Nephron progenitor cell (in vitro differentiated cells): ENCODE data around the gene SLC29A3.

ENCODE experiments used
- DNase-seq: peaks from one replicate; pipeline ENCODE4 v3.0.0; 2021
- H3K27ac Mint-ChIP-seq: 2 replicates; pipeline ENCODE4 v1.8.0; 2021; ENCODE audit warnings: mild to moderate bottlenecking, moderate library complexity, mixed read lengths
- H3K27me3 Mint-ChIP-seq: 2 replicates; pipeline ENCODE4 v1.8.0; 2021; ENCODE audit warnings: mild to moderate bottlenecking, low read depth, mixed read lengths; ENCODE audit not compliant: poor library complexity
- H3K36me3 Mint-ChIP-seq: 2 replicates; pipeline ENCODE4 v1.8.0; 2021; ENCODE audit warnings: low read depth, mixed read lengths
- H3K4me1 Mint-ChIP-seq: 2 replicates; pipeline ENCODE4 v1.8.0; 2021; ENCODE audit warnings: mixed read lengths
- H3K4me3 Mint-ChIP-seq: 2 replicates; pipeline ENCODE4 v1.8.0; 2021; ENCODE audit warnings: mild to moderate bottlenecking, moderate library complexity, mixed read lengths
- H3K9me3 Mint-ChIP-seq: 2 replicates; pipeline ENCODE4 v1.8.0; 2021; ENCODE audit warnings: mild to moderate bottlenecking, moderate library complexity, mixed read lengths
- TF ChIP-seq, protein P1 (sequence below): fragments of 200-600 bp; sonication (generic); IDR thresholded peaks from 2 replicates; pipeline ENCODE4 v1.5.0; 2021; ENCODE audit warnings: antibody characterized with exemption

SLC29A3 gene

DNA sequence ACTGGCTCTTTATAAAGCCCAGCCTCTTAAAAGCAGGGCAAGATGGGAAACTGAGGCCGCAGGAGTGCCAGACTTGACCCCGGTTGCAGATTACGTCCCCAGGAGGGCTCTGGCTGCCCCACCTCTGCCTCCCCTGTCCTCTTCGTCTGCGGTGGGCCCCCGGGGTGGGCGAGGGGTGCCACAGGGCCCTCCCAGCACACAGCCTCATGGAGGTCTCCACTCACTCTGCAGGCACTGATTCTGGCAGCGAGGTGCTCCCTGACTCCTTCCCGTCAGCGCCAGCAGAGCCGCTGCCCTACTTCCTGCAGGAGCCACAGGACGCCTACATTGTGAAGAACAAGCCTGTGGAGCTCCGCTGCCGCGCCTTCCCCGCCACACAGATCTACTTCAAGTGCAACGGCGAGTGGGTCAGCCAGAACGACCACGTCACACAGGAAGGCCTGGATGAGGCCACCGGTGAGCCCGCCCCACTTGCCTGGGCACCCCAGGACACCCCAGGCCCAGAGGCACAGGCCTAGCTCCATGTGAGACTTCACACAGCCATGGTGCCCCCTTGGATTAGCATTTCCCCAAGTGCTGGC, 39.4 kb upstream of the SLC29A3 start:
- DNase-seq, result no peak
- no peaks in the 10 kb centered on the region for H3K9me3 Mint-ChIP-seq
- peaks cover 16% of the 10 kb centered on the region for H3K36me3 Mint-ChIP-seq
- no peaks in the 10 kb centered on the region for H3K27me3 Mint-ChIP-seq
- H3K4me3 Mint-ChIP-seq, result no peak overlapping the region
- H3K4me1 Mint-ChIP-seq, result peaks cover 53% of the 10 kb centered on the region
- TF ChIP-seq, protein P1, sequence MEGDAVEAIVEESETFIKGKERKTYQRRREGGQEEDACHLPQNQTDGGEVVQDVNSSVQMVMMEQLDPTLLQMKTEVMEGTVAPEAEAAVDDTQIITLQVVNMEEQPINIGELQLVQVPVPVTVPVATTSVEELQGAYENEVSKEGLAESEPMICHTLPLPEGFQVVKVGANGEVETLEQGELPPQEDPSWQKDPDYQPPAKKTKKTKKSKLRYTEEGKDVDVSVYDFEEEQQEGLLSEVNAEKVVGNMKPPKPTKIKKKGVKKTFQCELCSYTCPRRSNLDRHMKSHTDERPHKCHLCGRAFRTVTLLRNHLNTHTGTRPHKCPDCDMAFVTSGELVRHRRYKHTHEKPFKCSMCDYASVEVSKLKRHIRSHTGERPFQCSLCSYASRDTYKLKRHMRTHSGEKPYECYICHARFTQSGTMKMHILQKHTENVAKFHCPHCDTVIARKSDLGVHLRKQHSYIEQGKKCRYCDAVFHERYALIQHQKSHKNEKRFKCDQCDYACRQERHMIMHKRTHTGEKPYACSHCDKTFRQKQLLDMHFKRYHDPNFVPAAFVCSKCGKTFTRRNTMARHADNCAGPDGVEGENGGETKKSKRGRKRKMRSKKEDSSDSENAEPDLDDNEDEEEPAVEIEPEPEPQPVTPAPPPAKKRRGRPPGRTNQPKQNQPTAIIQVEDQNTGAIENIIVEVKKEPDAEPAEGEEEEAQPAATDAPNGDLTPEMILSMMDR, result no peak
- no peak overlapping the region for H3K27ac Mint-ChIP-seq

DNA sequence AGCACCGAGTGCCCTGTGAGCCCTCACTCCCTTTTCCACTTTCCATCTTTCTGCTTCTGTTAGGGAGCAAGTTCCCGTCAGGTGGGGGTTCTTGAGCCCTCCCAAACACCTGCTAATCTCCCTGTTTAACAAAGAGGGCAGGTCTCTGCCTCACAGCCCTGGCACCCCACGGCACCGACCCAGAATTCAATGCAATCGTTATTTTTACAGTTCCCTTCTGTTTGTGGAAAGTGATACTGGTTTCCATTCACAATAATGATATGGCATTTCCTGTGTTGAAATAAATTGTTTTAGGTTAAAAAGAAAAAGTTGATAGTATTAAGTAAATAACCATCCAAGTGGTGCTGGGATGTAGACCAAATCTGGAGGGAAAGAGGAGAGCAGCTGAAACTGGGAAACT, 38.8 kb upstream of the SLC29A3 start:
- Mint-ChIP-seq H3K4me1 (peaks cover 47% of the 10 kb centered on the region), H3K27me3 (no peaks in the 10 kb centered on the region), H3K36me3 (peaks cover 16% of the 10 kb centered on the region), H3K4me3 (no peak overlapping the region), H3K27ac (no peak overlapping the region), H3K9me3 (no peaks in the 10 kb centered on the region)
- TF ChIP-seq, protein P1, result no peak
- DNase-seq, result no peak

DNA sequence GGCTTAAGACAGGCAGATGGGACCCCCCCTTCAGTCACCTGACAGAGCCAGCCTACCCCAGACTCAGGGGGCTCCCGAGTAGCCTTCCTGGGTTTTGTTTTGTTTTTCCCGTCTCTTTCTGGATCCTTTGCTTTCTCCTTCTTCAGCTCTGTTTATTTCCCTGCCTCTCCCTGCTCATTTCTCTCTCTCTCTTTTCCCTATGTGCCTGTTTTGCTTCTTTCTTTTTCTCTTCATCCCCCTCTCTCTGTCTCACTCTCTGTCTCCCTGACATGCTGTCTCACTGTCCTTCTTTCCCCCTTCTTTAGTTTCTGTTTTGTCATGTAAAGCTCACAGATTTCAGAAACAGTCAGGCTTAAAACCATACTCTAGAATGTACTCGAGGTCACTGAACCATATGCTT, 38.2 kb upstream of the SLC29A3 start:
- no peak for DNase-seq
- Mint-ChIP-seq H3K27me3 (no peaks in the 10 kb centered on the region), H3K4me1 (peaks cover 44% of the 10 kb centered on the region), H3K9me3 (no peaks in the 10 kb centered on the region), H3K36me3 (peaks cover 16% of the 10 kb centered on the region), H3K4me3 (no peak overlapping the region), H3K27ac (no peak overlapping the region)
- TF ChIP-seq, protein P1, result no peak

DNA sequence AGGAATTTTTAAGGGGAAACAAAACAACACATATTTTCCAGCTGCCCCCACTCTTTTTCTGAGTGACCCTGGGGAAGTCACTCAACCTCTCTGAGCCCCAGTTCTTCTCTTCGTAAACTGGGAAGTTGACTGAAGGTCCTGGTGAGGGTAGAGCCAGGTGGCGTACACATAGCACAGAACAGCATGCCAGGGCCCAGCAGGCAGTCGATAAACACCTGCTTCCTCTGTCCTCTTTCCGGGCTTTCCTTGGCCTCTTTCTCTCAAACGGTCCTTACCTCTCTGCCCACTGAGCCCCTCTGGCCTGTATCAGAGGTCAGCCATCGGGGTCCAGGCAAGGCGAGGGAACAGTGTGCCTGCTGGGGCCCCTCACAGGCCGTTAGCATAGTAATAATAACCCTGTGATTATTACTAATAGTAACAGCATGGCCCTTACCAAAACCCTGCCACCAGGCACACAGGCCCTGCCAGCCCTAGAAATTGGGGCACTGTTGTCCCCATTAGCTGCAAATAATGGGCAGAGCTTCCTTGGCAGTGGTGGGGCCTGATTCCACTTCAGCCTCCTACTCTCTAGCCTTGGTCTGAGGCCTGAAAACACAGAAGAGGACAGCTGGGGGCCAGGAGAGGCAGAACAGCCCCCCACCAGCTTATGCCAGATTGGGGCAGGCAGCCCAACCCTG, 37.3 kb upstream of the SLC29A3 start:
- no peaks in the 10 kb centered on the region for H3K27me3 Mint-ChIP-seq
- no peaks in the 10 kb centered on the region for H3K9me3 Mint-ChIP-seq
- TF ChIP-seq, protein P1, result no peak
- no peak overlapping the region for H3K27ac Mint-ChIP-seq
- H3K36me3 Mint-ChIP-seq, result peaks cover 21% of the 10 kb centered on the region
- H3K4me1 Mint-ChIP-seq, result peaks cover 44% of the 10 kb centered on the region
- no peak overlapping the region for H3K4me3 Mint-ChIP-seq
- DNase-seq, result no peak

DNA sequence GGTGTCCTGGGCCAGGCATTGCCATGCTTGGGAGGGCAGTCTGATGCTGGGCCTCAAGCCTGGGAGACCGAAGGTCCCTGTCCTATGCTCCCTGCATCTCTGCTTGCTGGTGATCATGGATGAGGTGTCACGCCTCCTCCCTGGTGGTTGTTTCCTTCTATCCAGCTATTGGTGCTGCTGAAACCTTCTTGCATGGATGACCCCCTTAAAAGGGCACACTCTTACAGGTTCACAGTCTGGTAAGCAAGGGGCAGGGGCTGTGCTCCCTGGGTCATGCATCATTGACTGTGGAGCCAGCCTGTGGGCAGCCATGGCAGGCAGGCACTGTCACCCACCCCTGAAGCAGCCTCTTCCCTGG, 36.8 kb upstream of the SLC29A3 start:
- Mint-ChIP-seq H3K27me3 (no peaks in the 10 kb centered on the region), H3K4me1 (peaks cover 44% of the 10 kb centered on the region), H3K36me3 (peaks cover 21% of the 10 kb centered on the region), H3K27ac (peak overlapping the region; percentile 53), H3K4me3 (no peak overlapping the region), H3K9me3 (no peaks in the 10 kb centered on the region)
- DNase-seq, result no peak
- TF ChIP-seq, protein P1, result no peak

DNA sequence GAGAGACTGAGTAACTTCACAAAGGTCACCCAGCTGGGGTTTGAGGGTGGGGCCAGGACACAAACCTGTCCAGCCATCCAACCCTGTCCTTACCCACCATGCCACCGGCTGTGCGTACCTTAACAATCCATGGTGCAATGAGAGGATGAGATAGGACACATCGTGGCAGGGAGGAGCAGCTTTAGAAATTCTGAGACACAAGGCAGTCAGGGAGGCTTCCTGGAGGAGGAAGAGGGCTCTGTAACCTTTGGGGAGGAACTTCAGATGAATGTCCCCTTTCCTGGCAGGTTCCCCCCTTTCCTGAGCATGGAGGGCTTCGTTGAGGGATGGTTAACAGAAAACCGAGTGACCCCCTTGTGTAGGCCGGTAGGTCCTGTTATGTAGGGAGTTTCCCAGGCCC, 35.6 kb upstream of the SLC29A3 start:
- DNase-seq, result no peak
- no peaks in the 10 kb centered on the region for H3K9me3 Mint-ChIP-seq
- H3K4me1 Mint-ChIP-seq, result peaks cover 35% of the 10 kb centered on the region
- TF ChIP-seq, protein P1, result no peak
- H3K27me3 Mint-ChIP-seq, result no peaks in the 10 kb centered on the region
- no peak overlapping the region for H3K4me3 Mint-ChIP-seq
- H3K36me3 Mint-ChIP-seq, result peaks cover 28% of the 10 kb centered on the region
- H3K27ac Mint-ChIP-seq, result no peak overlapping the region
